ENCODE data around the gene TAS2R38. TPM values are rescaled to one million over a fixed set of nuclear protein-coding genes. Genes with fewer than 3 reads are reported as not detected.

The TAS2R38 gene
- polyA plus RNA-seq, 2 donors = not detected

GRCh38 chr7:141979568-141979967 is 6.0 kb upstream of the TAS2R38 start:
- peaks cover 0 to 2% of the 10 kb centered on the region in 2 donors for H3K9me3 ChIP-seq (ENCODE audit: control insufficient read depth in 2 of 2, insufficient read depth in 1 of 2, low read depth in 1 of 2, low read length in 1 of 2)
- H3K27ac ChIP-seq (ENCODE audit: low read depth in 2 of 2, low read length in 1 of 2) = no peak overlapping the region
- no peaks in the 10 kb centered on the region for H3K27me3 ChIP-seq (ENCODE audit: control insufficient read depth in 1 of 2, insufficient read depth in 2 of 2, low read length in 2 of 2)
- H3K4me3 ChIP-seq (ENCODE audit: low read depth in 1 of 2, low read length in 2 of 2) = no peak overlapping the region
- 68 to 77% methylated on average over 2 of the region's 2 CpGs for WGBS, 2 donors
- H3K4me1 ChIP-seq (ENCODE audit: control insufficient read depth in 2 of 2, insufficient read depth in 2 of 2, low read length in 1 of 2) = no peaks in the 10 kb centered on the region
- H3K36me3 ChIP-seq (ENCODE audit: control insufficient read depth in 2 of 2, insufficient read depth in 2 of 2, low read length in 1 of 2) = no peaks in the 10 kb centered on the region

- no peaks in the 10 kb centered on the region for H3K4me1 ChIP-seq (ENCODE audit: control insufficient read depth in 2 of 2, insufficient read depth in 2 of 2, low read length in 1 of 2)
- 72 to 93% methylated on average over 1 of the region's 1 CpG for WGBS, 2 donors
- no peaks in the 10 kb centered on the region for H3K27me3 ChIP-seq (ENCODE audit: control insufficient read depth in 1 of 2, insufficient read depth in 2 of 2, low read length in 2 of 2)
- no peak overlapping the region for H3K27ac ChIP-seq (ENCODE audit: low read depth in 2 of 2, low read length in 1 of 2)
- H3K4me3 ChIP-seq (ENCODE audit: low read depth in 1 of 2, low read length in 2 of 2) = no peak overlapping the region
- H3K36me3 ChIP-seq (ENCODE audit: control insufficient read depth in 2 of 2, insufficient read depth in 2 of 2, low read length in 1 of 2) = no peaks in the 10 kb centered on the region
- peaks cover 0 to 2% of the 10 kb centered on the region in 2 donors for H3K9me3 ChIP-seq (ENCODE audit: control insufficient read depth in 2 of 2, insufficient read depth in 1 of 2, low read depth in 1 of 2, low read length in 1 of 2)
Observed at GRCh38 chr7:141978351-141978750, 4.8 kb upstream of the TAS2R38 start.

- WGBS, 2 donors = 45 to 51% methylated on average over 11 of the region's 11 CpGs
- Histone ChIP-seq H3K4me1 (ENCODE audit: control insufficient read depth in 2 of 2, insufficient read depth in 2 of 2, low read length in 1 of 2) (no peaks in the 10 kb centered on the region), H3K36me3 (ENCODE audit: control insufficient read depth in 2 of 2, insufficient read depth in 2 of 2, low read length in 1 of 2) (no peaks in the 10 kb centered on the region), H3K9me3 (ENCODE audit: control insufficient read depth in 2 of 2, insufficient read depth in 1 of 2, low read depth in 1 of 2, low read length in 1 of 2) (peaks cover 0 to 2% of the 10 kb centered on the region in 2 donors), H3K4me3 (ENCODE audit: low read depth in 1 of 2, low read length in 2 of 2) (no peak overlapping the region), H3K27me3 (ENCODE audit: control insufficient read depth in 1 of 2, insufficient read depth in 2 of 2, low read length in 2 of 2) (no peaks in the 10 kb centered on the region), H3K27ac (ENCODE audit: low read depth in 2 of 2, low read length in 1 of 2) (no peak overlapping the region)
Observed at GRCh38 chr7:141976524-141977245, 3.1 kb upstream of the TAS2R38 start.

- Histone ChIP-seq H3K4me3 (ENCODE audit: low read depth in 1 of 2, low read length in 2 of 2) (no peak overlapping the region), H3K27me3 (ENCODE audit: control insufficient read depth in 1 of 2, insufficient read depth in 2 of 2, low read length in 2 of 2) (no peaks in the 10 kb centered on the region), H3K9me3 (ENCODE audit: control insufficient read depth in 2 of 2, insufficient read depth in 1 of 2, low read depth in 1 of 2, low read length in 1 of 2) (peaks cover 0 to 2% of the 10 kb centered on the region in 2 donors), H3K36me3 (ENCODE audit: control insufficient read depth in 2 of 2, insufficient read depth in 2 of 2, low read length in 1 of 2) (no peaks in the 10 kb centered on the region), H3K4me1 (ENCODE audit: control insufficient read depth in 2 of 2, insufficient read depth in 2 of 2, low read length in 1 of 2) (no peaks in the 10 kb centered on the region), H3K27ac (ENCODE audit: low read depth in 2 of 2, low read length in 1 of 2) (no peak overlapping the region)
- 17 to 25% methylated on average over 20 to 21 of the region's 21 CpGs for WGBS, 2 donors
Observed at GRCh38 chr7:141975806-141976523, 2.4 kb upstream of the TAS2R38 start.

- peaks cover 0 to 2% of the 10 kb centered on the region in 2 donors for H3K9me3 ChIP-seq (ENCODE audit: control insufficient read depth in 2 of 2, insufficient read depth in 1 of 2, low read depth in 1 of 2, low read length in 1 of 2)
- H3K4me1 ChIP-seq (ENCODE audit: control insufficient read depth in 2 of 2, insufficient read depth in 2 of 2, low read length in 1 of 2) = no peaks in the 10 kb centered on the region
- WGBS, 2 donors = 56 to 66% methylated on average over 2 of the region's 2 CpGs
- no peaks in the 10 kb centered on the region for H3K36me3 ChIP-seq (ENCODE audit: control insufficient read depth in 2 of 2, insufficient read depth in 2 of 2, low read length in 1 of 2)
- H3K4me3 ChIP-seq (ENCODE audit: low read depth in 1 of 2, low read length in 2 of 2) = no peak overlapping the region
- H3K27ac ChIP-seq (ENCODE audit: low read depth in 2 of 2, low read length in 1 of 2) = no peak overlapping the region
- H3K27me3 ChIP-seq (ENCODE audit: control insufficient read depth in 1 of 2, insufficient read depth in 2 of 2, low read length in 2 of 2) = no peaks in the 10 kb centered on the region
Observed at GRCh38 chr7:141974831-141975230, 1.3 kb upstream of the TAS2R38 start.

GRCh38 chr7:141960687-141961422 is 12.7 kb downstream of the TAS2R38 start:
- WGBS, 2 donors = 84 to 89% methylated on average over 3 of the region's 3 CpGs
- Histone ChIP-seq H3K36me3 (ENCODE audit: control insufficient read depth in 2 of 2, insufficient read depth in 2 of 2, low read length in 1 of 2) (no peaks in the 10 kb centered on the region), H3K4me1 (ENCODE audit: control insufficient read depth in 2 of 2, insufficient read depth in 2 of 2, low read length in 1 of 2) (no peaks in the 10 kb centered on the region), H3K27ac (ENCODE audit: low read depth in 2 of 2, low read length in 1 of 2) (no peak overlapping the region), H3K9me3 (ENCODE audit: control insufficient read depth in 2 of 2, insufficient read depth in 1 of 2, low read depth in 1 of 2, low read length in 1 of 2) (peaks cover 0 to 4% of the 10 kb centered on the region in 2 donors), H3K27me3 (ENCODE audit: control insufficient read depth in 1 of 2, insufficient read depth in 2 of 2, low read length in 2 of 2) (no peaks in the 10 kb centered on the region), H3K4me3 (ENCODE audit: low read depth in 1 of 2, low read length in 2 of 2) (no peak overlapping the region)

GRCh38 chr7:141956084-141956483 is 17.5 kb downstream of the TAS2R38 start:
- H3K4me1 ChIP-seq (ENCODE audit: control insufficient read depth in 2 of 2, insufficient read depth in 2 of 2, low read length in 1 of 2) = no peaks in the 10 kb centered on the region
- H3K36me3 ChIP-seq (ENCODE audit: control insufficient read depth in 2 of 2, insufficient read depth in 2 of 2, low read length in 1 of 2) = no peaks in the 10 kb centered on the region
- H3K27me3 ChIP-seq (ENCODE audit: control insufficient read depth in 1 of 2, insufficient read depth in 2 of 2, low read length in 2 of 2) = no peaks in the 10 kb centered on the region
- H3K4me3 ChIP-seq (ENCODE audit: low read depth in 1 of 2, low read length in 2 of 2) = no peak overlapping the region
- H3K9me3 ChIP-seq (ENCODE audit: control insufficient read depth in 2 of 2, insufficient read depth in 1 of 2, low read depth in 1 of 2, low read length in 1 of 2) = no peaks in the 10 kb centered on the region
- H3K27ac ChIP-seq (ENCODE audit: low read depth in 2 of 2, low read length in 1 of 2) = no peak overlapping the region
- WGBS, 2 donors = 63% methylated on average over 3 of the region's 3 CpGs

GRCh38 chr7:141954334-141954733 is 19.2 kb downstream of the TAS2R38 start:
- no peak overlapping the region for H3K4me3 ChIP-seq (ENCODE audit: low read depth in 1 of 2, low read length in 2 of 2)
- H3K36me3 ChIP-seq (ENCODE audit: control insufficient read depth in 2 of 2, insufficient read depth in 2 of 2, low read length in 1 of 2) = no peaks in the 10 kb centered on the region
- H3K27me3 ChIP-seq (ENCODE audit: control insufficient read depth in 1 of 2, insufficient read depth in 2 of 2, low read length in 2 of 2) = no peaks in the 10 kb centered on the region
- WGBS, 2 donors = 73 to 77% methylated on average over 1 of the region's 1 CpG
- H3K9me3 ChIP-seq (ENCODE audit: control insufficient read depth in 2 of 2, insufficient read depth in 1 of 2, low read depth in 1 of 2, low read length in 1 of 2) = peaks cover 0 to 2% of the 10 kb centered on the region in 2 donors
- H3K4me1 ChIP-seq (ENCODE audit: control insufficient read depth in 2 of 2, insufficient read depth in 2 of 2, low read length in 1 of 2) = no peaks in the 10 kb centered on the region
- H3K27ac ChIP-seq (ENCODE audit: low read depth in 2 of 2, low read length in 1 of 2) = no peak overlapping the region

GRCh38 chr7:141952461-141952860 is 21.1 kb downstream of the TAS2R38 start:
- no peaks in the 10 kb centered on the region for H3K4me1 ChIP-seq (ENCODE audit: control insufficient read depth in 2 of 2, insufficient read depth in 2 of 2, low read length in 1 of 2)
- peaks cover 0 to 2% of the 10 kb centered on the region in 2 donors for H3K9me3 ChIP-seq (ENCODE audit: control insufficient read depth in 2 of 2, insufficient read depth in 1 of 2, low read depth in 1 of 2, low read length in 1 of 2)
- no peaks in the 10 kb centered on the region for H3K36me3 ChIP-seq (ENCODE audit: control insufficient read depth in 2 of 2, insufficient read depth in 2 of 2, low read length in 1 of 2)
- no peak overlapping the region for H3K27ac ChIP-seq (ENCODE audit: low read depth in 2 of 2, low read length in 1 of 2)
- H3K4me3 ChIP-seq (ENCODE audit: low read depth in 1 of 2, low read length in 2 of 2) = no peak overlapping the region
- H3K27me3 ChIP-seq (ENCODE audit: control insufficient read depth in 1 of 2, insufficient read depth in 2 of 2, low read length in 2 of 2) = no peaks in the 10 kb centered on the region
- WGBS, 2 donors = 82 to 89% methylated on average over 1 of the region's 1 CpG
